H54 (cell line): ENCODE measurements around the gene TESK1.
A peak's percentile ranks its signal among the peaks of the same experiment; 100 is the strongest.

ENCODE experiments used
- DNase-seq: peaks from one replicate; pipeline ENCODE4 v3.0.0; 2011; ENCODE audit warnings: low spot score, mixed read lengths; ENCODE audit not compliant: insufficient read length
- FAIRE-seq: peaks from 3 replicates; lab custom pipeline; 2011; peaks lifted over from hg19 to GRCh38; lab: Jason Lieb, UNC
- POLR2A ChIP-seq: IDR thresholded peaks from 2 replicates; pipeline ENCODE4 v1.6.1; 2011; ENCODE audit warnings: low read depth, mild to moderate bottlenecking, low read length

TESK1 gene, protein sequence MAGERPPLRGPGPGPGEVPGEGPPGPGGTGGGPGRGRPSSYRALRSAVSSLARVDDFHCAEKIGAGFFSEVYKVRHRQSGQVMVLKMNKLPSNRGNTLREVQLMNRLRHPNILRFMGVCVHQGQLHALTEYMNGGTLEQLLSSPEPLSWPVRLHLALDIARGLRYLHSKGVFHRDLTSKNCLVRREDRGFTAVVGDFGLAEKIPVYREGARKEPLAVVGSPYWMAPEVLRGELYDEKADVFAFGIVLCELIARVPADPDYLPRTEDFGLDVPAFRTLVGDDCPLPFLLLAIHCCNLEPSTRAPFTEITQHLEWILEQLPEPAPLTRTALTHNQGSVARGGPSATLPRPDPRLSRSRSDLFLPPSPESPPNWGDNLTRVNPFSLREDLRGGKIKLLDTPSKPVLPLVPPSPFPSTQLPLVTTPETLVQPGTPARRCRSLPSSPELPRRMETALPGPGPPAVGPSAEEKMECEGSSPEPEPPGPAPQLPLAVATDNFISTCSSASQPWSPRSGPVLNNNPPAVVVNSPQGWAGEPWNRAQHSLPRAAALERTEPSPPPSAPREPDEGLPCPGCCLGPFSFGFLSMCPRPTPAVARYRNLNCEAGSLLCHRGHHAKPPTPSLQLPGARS

DNA sequence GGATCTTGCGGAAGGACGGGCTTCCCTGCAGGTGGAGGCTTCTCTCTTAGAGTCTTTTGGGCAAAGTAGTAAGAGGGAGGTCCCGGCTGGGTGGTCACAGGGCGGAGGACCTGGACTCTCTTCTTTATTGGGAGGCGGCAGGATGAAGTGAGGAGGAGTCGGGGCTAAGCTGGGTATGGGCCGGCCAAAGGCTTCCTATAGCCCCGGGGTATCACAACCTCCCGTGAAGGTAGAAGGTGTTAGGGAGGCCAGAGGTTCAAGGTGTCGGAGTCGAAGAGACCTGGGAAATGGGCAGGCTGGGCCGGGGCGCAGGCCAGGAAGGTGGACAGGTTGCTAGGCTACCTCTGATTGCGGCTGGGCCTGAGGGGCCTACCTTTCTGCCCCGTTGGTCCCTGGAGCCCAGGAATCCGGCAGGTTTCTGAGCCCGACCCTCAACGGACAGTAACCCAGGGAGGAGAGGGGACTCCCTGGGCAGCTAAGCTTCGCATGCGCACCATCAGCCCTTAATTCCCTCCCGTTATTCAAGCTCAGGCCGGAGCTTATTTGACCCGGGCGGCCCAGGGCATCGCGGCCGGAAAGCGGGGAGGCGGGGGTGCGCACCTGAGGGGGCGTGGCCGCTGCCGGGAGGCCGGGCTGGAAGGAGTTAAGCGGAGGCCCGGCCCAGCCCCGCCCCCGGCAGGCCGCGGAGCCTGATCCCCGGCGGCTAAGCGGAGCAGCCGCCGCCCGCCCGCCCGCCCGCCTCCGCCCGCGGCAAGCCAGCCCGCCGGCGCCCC lies at the start of gene TESK1:
Gene TESK1 (plus strand): TSS at position 685 of the 773 bp plus-strand sequence. CDS start 358 bp downstream, outside the sequence.
- no peak for FAIRE-seq
- DNase-seq, result peak; percentile 64

DNA sequence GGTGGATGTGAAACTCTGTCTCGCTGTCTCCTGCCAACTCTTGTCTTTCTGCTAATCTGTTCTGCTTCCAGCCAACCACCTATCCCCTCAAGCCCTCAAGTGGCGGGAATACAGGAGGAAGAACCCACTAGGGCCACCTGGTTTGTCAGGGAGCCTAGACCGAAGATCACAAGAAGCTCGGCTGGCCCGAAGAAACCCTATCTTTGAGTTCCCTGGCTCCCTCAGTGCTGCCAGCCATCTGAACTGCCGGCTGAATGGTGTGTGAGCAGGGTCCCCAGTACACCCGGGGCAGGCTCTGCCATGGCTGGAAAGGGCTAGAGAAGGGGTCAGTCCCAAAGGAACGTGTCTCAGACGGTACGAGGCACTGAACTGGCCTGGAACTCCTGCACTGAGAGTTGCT lies 49.2 kb upstream of the TESK1 start:
- FAIRE-seq, result no peak

More for the DNA sequence above, at the start of gene TESK1:
- TF ChIP-seq POLR2A, result no peak

DNA sequence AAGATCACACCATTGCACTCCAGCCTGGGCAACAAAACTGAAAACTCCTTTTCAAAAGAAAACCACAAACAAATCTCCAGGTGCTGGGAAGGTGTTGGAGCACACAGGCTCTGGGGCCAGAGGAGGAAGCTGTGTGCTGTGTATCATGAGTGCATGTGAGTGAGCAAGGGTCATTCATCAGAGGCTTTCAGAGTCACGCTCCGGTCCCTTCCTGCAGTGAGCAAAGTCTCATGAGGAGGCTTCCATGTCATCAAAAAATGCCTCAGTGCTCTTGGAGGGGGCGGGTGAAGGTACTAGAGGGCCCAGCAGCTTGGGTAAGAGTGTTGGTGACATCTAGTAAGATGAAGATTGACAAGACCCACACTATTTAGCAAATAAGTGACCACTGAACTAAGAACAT lies 48.3 kb upstream of the TESK1 start:
- FAIRE-seq (no peak), DNase-seq (no peak)
- TF ChIP-seq POLR2A, result no peak

More for the DNA sequence above, 49.2 kb upstream of the TESK1 start:
- DNase-seq, result no peak
- TF ChIP-seq POLR2A, result no peak

DNA sequence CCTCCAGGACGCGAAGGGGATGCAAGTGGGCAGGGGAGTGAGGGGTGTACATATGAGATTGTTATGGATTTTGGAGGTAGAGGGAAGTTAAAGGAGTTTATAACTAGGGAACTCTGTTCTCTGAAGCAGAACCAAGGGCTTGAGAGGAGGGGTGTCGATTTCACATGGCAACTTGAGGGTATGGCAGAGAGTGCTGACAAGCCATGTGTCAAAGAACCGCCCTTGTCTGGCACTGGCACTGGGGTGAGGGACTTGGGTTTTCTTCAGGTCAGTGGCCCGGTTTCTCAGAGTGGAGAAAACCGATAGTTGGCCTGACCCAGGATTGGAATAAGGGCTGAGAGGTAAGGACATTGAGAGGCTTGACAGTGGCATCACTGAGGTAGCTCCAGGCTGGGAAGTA lies 47.7 kb upstream of the TESK1 start:
- no peak for FAIRE-seq
- DNase-seq, result no peak
- TF ChIP-seq POLR2A, result no peak

DNA sequence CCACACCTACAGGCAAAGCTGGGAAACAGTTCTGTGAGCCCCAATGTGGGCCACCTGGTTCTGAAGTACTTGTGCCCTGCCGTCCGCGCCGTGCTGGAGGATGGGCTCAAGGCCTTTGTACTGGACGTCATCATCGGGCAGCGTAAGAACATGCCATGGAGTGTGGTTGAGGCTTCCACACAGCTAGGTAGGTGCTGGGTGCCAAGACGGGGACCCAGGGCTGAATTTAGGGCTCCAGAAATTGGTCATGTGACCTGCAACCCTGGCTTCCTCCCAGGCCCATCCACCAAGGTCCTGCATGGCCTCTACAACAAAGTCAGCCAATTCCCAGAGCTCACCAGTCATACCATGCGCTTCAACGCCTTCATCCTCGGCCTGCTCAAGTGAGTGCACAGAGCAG lies 46.9 kb upstream of the TESK1 start:
- DNase-seq (no peak), FAIRE-seq (no peak)
- TF ChIP-seq POLR2A, result no peak

DNA sequence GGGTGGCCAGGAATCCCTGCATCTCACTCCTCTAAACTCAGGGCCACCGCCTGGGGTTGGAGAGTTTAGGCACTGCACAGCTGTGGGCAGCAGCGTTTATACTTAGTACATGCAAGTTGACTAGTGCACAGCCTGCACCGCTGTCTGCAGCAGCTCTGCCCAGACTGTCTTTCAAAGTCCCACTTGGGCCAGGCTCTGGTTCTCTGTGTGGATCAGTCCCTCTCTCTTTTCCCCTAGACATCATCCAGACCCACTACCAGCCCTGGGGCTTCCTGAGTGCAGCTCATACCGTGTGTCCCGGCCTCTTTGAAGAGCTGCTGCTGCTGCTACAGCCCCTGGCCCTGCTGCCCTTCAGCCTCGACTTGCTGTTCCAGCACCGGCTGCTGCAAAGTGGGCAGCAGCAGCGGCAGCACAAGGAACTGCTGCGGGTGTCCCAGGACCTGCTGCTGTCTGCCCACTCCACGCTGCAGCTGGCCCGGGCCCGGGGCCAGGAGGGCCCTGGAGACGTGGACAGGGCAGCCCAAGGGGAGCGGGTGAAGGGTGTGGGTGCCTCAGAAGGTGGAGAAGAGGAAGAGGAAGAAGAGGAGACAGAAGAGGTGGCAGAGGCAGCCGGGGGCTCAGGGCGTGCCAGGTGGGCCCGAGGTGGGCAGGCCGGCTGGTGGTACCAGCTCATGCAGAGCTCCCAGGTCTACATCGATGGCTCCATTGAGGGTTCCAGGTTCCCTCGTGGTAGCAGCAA lies 45.1 kb upstream of the TESK1 start:
- TF ChIP-seq POLR2A, result no peak
- no peak for FAIRE-seq
- no peak for DNase-seq

DNA sequence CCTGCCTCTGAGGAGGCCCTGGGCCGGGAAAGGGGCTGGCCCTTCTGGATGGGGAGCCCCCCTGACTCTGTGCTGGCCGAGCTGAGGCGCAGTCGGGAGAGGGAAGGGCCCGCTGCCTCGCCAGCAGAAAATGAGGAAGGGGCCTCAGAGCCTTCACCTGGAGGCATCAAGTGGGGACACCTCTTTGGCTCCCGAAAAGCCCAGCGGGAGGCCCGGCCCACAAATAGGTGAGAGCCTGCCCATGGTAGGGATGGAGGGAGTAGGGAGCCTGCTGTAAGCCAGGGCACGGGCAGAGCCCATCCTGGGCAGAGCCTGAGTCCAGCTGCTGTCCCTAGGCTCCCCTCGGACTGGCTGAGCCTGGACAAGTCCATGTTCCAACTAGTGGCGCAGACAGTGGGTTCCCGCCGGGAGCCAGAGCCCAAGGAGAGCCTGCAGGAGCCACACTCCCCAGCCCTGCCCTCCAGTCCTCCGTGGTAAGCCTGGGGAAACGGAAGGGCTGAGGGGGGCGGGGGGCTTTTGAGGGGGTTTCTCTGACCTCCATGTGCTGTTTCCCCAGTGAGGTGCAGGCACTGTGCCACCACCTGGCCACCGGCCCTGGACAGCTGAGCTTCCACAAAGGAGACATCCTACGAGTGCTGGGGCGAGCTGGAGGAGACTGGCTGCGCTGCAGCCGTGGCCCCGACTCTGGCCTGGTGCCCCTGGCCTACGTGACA lies 44.3 kb upstream of the TESK1 start:
- no peak for DNase-seq
- no peak for TF ChIP-seq POLR2A
- FAIRE-seq, result no peak

DNA sequence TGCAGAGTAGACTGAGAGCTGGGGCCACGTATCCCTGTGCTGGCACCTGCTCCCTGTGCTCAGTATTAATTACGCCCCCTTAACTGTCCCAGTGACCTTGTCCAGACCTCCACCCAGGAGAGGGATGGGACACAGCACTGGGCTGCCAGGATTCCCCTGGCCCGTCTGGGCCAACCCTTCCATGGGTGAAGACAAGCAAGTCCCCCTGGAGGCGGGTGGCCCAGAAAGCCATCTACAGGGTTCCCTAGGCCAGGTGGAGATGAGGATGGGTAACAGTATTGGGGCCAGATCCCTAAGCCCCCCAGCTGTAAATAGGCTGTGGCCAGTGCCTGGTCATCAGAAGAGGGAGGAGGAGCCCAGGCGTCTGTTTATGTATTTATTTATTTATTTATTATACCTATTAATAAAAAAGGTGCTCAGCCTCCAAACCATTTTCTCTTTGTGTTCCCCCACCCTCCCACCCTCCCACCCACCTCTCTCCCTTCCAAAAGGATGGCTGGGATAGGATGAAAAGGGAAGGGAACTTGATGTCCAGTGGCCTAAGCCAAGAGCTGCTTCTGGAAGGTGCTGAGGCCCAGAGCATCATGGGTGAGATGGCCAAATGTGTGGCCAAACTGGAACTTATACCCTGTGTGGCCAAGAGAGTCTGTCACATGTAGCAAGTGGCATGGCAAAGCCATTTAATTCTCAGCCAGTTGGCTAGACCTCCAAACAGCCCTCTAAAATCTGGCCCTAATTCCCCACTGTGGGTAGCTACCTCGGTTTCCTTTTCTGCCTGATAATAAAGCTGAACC lies 43.4 kb upstream of the TESK1 start:
- no peak for TF ChIP-seq POLR2A
- FAIRE-seq (no peak), DNase-seq (no peak)

DNA sequence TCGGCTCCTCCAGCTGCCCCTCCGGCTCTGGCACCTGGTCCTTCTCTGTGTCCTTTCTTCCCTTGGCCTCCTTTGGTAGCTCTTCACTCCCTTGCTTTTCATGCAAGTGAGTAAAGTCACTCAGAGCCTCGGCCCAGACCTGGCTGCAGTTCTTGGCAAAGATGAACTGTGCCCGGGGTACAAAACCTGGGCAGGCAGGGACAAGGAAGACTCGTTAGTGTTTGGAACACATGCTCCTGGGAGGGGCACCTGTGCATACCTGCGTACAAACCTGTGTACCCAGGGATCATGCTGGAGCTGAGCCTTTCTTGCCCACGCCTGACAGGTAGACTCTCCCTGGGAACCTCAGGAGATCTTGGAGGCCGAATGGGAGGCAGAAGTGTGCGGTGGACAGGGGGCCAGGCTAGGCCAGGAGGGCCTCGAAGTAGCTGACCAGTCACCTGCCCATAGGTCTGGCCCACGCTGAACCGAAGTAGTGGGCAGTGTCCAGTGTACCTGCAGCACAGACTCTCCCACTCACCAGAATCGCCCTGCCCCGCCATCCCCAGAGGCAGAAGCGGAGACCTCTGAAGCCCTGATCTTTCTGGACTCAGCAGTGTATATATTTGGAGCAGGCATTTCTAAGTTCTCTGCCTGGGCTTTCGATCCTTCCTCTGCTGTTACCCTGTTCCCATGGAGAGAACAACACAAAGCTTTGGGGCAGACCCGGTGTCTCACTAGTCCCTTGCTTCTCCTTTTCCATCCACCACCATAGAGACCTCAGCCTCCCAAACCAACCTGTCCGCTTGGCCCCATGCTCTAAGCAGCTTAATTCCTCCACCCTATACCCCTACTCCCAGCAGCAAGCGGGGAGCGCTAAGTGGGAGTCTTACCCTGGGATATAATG lies 41.9 kb upstream of the TESK1 start:
- TF ChIP-seq POLR2A, result no peak
- DNase-seq (no peak), FAIRE-seq (no peak)

DNA sequence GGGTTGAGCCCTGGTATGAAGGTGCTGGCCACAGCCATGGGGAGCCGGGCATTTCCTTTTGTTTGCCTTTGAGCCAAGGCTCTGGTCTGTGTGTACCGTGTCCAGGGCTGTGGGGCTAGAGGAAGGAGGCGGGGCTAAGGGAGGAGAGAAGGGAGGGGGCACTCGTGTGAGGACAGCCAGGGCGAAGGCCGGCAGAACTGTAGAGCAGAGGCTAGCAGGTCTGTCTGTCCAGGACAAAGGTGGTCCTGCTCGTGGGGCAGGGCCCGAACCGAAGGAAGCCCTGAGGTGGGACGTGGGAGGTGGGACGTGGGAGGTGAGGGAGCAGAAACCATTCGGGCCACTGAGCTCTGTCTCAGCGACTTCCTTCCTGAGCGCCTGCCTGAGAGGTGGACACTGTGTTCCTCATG lies 41.3 kb upstream of the TESK1 start:
- DNase-seq (no peak), FAIRE-seq (no peak)
- no peak for TF ChIP-seq POLR2A

DNA sequence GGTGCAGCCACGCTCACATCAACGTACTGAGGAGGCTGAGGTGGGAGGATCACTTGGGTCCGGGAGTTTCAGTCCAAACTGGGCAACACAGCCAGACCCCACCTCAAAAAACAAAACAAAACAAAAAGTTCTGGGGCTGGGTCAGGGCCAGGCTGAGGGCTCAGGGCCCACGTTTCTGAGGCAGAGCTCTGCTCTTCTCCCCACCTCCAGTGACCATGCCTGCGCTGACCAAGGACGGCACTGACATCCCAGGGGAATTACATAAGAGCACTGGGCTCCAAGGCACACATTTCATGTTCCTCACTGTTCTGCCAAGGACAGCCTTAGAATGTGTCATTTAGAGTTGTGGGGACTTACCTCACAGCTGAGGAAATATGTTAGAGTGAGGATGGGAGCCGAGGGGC lies 40.4 kb upstream of the TESK1 start:
- FAIRE-seq, result no peak
- no peak for DNase-seq
- no peak for TF ChIP-seq POLR2A
